ENCODE data around the gene MXD4.

Gene MXD4

DNA sequence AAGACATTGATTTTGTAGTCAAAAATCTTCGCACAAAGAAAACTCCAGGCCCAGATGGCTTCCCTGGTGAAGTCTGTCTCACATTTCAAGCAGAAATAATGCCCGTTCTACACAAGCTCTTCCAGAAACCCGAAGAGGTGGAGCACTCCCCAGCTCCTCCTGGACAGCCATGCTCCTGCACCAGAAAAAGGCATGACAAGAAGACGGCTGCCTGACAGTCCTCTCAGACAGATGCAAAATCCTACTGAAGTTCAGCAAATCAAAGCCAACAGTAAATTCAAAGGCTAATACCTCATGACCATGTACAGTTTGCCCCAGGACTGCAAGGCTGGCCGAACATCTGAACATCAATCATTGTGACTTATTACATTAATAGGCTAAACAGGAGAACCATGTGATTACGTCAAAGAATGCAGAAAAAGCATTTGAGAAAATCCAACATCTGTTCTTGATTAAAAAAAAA is 30.8 kb upstream of the MXD4 start:
- no peak for DNase-seq (ENCODE audit: low read depth)

- DNase-seq (ENCODE audit: low read depth): no peak
Observed at GRCh38 chr4:2291705-2292645, 30.1 kb upstream of the MXD4 start.

GRCh38 chr4:2290974-2291704 is 29.2 kb upstream of the MXD4 start:
- no peak for DNase-seq (ENCODE audit: low read depth)

GRCh38 chr4:2290488-2290887 is 28.6 kb upstream of the MXD4 start:
- DNase-seq (ENCODE audit: low read depth): no peak

DNA sequence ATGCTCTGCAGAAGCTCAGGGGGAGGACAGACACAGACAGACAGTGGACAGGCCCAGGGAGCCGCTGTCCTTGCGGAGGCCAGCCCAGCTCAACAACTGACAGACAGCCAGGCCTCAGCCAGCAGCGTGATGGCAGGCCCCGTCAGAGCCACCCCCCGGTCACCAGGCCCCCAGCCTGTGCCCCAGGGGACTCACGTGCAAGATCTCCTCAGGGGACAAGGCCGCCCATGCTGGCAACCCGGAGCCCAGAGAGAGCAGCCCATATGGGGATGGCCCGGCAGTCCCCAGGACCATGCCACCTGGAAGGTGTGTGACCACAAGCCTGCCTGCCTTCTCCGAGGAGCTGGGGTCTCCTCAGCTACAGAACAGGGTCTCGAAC is 28.0 kb upstream of the MXD4 start:
- DNase-seq (ENCODE audit: low read depth): no peak

GRCh38 chr4:2289311-2289954 is 27.5 kb upstream of the MXD4 start:
- no peak for DNase-seq (ENCODE audit: low read depth)

GRCh38 chr4:2288051-2288541 is 26.2 kb upstream of the MXD4 start:
- DNase-seq (ENCODE audit: low read depth): no peak

GRCh38 chr4:2287594-2287915 is 25.6 kb upstream of the MXD4 start:
- DNase-seq (ENCODE audit: low read depth): no peak

DNA sequence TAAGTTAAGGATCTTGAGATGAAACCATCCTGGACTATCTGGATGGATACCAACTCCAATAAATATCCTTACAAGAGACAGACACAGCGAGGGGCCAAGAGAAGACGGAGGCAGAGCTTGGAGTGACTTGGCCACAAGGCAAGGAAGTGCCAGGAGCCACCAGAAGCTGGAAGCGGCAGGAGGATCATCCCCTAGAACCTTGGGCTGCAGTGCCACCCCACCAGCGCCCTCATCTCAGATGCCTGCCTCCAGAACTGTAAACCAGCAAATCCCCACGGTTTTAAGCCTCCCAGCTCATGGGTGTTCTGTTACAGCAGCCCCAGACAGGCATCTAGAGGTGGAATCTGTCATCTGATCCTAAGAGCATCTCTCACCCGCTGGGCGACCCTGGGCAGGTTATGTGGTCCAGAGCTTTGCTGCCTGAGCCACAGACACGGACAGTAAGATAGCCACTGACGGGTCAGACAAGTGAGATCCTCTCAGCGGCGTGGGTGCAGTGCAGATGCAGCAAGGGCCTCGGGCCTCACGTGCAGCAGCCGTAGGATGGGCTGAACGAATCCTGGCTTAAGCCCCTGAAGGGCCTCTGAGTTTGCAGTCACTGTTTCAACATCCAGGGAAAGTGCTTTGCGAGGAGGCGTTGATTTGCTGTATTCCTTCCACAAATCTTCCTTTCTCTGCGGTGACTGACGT is 25.1 kb upstream of the MXD4 start:
- DNase-seq (ENCODE audit: low read depth): no peak

- no peak for DNase-seq (ENCODE audit: low read depth)
Observed at GRCh38 chr4:2285613-2286381, 23.9 kb upstream of the MXD4 start.

GRCh38 chr4:2284934-2285612 is 23.2 kb upstream of the MXD4 start:
- DNase-seq (ENCODE audit: low read depth): no peak

DNA sequence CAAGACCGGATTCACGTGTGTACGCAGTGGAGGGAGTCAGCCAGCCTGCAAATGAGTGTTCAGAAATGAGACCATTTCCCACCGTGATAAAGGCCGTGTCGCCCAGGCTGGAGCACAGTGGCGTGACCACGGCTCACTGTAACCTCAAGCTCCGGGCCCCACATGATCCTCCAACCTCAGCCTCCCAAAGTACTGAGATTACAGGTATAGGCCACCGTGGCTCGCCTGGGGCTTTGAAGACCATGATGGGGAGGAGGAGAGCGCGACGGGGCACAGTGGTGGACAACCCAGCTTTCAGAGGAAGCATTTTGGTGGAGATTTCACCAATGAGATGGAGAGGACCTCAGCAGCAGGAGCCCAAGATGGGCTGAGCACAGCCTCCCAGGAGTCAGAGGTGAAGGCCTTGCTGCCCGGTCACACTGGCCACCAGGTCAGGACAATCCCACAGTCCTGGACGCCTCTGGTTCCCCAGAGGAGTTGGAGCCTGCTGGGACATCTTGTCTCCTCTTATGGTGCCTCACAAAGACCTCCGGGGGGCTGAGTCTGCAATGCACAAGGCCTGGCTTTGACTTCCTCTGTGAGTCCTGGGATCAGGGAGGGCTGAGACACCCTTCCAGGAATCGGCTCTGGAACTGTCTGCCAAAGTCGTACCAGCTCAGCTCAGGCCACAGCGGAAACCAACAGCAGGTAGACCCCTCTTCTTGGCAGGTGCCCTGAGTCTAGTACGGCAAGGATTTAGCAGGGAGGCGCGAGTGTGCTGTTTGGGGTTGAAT is 22.4 kb upstream of the MXD4 start:
- DNase-seq (ENCODE audit: low read depth): no peak

GRCh38 chr4:2283199-2283711 is 21.3 kb upstream of the MXD4 start:
- DNase-seq (ENCODE audit: low read depth): no peak

- no peak for DNase-seq (ENCODE audit: low read depth)
Observed at GRCh38 chr4:2281575-2282343, 19.9 kb upstream of the MXD4 start.

- no peak for DNase-seq (ENCODE audit: low read depth)
Observed at GRCh38 chr4:2280531-2281300, 18.8 kb upstream of the MXD4 start.

DNA sequence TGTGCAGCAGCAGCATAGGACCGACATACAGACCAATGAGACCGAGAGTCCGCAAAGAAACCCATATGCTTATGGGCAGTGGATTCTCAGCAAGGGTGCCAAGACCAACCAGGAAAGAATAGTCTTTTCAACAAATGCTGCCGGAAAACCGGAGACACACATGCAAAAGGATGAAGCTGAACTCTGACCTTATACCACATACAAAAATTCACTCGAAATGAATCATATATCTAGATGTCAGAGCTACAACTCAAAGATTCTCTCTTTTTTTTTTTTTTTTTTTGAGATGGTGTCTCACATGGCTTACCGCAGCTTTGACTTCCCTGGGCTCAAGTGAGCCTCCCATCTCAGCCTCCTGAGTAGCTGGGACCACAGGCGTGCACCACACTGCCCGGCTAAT is 16.0 kb upstream of the MXD4 start:
- no peak for DNase-seq (ENCODE audit: low read depth)

- DNase-seq (ENCODE audit: low read depth): no peak
Observed at GRCh38 chr4:2276581-2277325, 14.8 kb upstream of the MXD4 start.
